ENCODE data around the gene ANKRD40.
A peak's percentile ranks its signal among the peaks of the same experiment; 100 is the strongest.

The ANKRD40 gene

DNA sequence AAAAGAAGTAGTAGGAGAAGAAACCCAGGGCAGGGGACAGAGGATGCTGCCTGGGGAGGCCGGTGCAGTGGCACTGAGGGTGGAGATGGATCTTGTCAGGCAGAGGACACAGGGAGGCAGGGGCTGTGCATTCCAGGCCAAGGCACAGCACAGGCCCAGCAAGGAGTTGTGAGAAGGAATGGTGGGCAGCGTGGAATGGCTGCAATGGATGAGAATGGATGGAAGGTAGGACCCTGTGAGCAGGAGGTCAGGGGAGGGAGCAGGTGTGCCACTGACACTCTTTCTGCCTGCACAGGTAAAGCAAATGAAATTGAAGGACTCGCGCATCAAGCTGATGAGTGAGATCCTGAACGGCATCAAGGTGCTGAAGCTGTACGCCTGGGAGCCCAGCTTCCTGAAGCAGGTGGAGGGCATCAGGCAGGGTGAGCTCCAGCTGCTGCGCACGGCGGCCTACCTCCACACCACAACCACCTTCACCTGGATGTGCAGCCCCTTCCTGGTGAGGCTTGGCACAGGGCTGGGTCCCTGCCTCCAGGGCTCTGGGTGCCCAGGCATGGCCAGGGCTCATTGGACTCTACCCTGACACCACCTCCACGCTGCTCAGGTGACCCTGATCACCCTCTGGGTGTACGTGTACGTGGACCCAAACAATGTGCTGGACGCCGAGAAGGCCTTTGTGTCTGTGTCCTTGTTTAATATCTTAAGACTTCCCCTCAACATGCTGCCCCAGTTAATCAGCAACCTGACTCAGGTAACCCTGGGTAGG lies 40.3 kb downstream of the ANKRD40 start:
- DNase-seq: no peak

DNA sequence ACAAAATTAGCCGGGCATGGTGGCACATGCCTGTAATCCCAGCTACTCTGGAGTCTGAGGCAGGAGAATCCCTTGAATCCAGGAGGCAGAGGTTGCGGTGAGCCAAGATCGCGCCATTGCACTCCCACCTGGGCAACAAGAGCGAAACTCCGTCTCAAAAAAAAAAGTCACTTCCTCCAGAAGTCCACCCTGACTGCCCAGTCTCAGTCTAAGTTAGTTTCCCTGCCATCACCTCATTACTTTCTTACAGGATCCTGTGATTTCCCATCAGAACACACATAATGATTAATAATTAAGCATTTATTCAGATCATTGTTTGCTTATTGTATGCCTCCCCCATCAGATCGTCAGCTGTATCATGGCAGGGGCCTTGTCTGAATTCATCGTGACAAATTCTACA lies 41.4 kb downstream of the ANKRD40 start:
- DNase-seq: no peak

DNA sequence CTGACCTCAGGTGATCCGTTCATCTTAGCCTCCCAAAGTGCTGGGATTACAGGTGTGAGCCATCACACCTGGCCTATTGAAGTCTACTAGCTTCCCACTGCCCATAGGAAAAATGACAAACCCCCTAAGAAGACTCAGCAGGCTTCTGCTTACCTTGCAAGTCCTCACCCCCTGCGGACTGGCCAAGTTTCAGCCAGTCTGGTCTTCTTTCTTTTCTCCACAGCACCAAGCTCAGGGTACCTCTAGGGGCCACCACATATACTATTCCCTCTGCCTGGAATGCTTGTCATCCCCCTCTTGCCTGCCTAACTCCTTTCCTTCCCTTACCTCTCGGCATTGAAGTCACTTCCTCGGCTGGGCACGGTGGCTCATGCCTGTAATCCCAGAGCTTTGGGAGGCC lies 41.9 kb downstream of the ANKRD40 start:
- DNase-seq: no peak

DNA sequence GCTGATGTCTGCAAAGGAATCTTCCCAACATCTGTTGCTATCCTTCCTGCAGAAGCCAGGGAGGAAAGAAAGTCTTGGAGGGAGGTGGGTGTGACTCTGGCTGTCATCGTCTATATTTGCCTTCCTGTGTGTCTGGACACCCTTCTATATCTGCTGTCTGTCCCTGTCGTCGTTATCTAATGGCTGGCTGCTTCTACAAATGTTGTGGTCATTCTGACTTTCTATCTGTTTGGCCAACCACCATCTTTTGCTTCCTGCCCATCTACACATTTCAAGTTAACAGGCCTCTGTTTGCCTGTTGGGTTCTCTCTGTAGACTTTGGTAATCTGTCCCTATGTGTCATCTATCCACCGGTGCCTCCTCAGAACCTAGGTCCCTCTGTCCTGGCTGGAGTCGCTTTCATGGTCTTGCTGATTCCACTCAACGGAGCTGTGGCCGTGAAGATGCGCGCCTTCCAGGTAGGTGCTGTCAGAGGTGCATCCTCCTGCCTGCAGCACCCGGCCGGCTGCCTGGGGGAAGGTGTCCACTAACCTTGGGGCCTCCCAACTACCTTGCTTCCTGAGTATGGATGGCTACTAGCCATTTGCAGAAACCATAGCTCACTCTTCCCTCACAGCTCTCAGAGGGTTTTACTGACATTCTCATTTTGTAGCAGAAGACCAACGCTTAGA lies 42.8 kb downstream of the ANKRD40 start:
- DNase-seq: no peak

DNA sequence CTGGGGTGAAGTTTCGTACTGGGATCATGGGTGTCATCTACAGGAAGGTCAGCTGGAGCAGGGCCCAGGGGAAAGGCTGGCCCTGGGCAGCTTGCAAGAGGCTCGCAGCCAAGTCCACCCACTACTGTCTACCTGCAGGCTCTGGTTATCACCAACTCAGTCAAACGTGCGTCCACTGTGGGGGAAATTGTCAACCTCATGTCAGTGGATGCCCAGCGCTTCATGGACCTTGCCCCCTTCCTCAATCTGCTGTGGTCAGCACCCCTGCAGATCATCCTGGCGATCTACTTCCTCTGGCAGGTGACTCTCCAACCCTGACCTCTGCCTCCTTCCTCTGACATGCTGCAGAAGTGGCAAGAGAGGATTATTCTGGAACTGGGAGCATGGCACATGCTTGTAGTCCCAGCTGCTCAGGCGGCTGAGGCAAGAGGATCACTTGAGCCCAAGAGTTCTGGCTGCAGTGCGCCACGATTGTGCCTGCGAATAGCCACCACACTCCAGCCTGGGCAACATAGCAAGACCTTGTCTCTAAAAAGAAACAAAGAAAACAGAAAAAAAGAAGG lies 43.8 kb downstream of the ANKRD40 start:
- DNase-seq: no peak

DNA sequence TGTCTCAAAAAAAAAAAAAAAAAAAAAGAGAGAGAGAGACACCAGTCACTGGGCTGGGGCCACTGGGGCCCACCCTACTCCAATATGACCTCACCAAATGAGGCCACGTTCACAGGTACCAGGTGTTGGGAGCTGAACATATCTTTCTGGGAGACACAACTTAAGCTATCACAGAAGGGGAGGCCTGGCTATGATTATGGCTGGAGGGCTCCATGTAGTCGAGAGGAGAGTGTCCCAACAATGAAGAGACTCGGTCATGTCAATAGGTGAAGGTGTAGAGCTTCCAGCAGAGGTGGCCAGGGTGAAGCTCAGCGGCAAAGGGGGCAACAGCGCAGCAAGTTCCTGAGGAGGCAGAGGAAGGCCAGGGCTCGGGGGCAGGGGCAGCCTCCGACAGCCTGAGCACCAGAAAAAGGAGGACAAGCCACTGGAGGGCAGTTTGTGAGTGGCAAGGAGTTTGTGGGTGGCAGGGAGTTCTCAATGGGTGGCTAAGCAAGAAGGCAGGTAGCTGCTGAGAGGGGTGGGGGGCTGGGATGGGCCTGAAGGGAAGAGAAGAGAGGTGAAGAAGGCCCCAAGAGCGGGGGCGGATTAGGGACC lies 45.0 kb downstream of the ANKRD40 start:
- no peak for DNase-seq

DNA sequence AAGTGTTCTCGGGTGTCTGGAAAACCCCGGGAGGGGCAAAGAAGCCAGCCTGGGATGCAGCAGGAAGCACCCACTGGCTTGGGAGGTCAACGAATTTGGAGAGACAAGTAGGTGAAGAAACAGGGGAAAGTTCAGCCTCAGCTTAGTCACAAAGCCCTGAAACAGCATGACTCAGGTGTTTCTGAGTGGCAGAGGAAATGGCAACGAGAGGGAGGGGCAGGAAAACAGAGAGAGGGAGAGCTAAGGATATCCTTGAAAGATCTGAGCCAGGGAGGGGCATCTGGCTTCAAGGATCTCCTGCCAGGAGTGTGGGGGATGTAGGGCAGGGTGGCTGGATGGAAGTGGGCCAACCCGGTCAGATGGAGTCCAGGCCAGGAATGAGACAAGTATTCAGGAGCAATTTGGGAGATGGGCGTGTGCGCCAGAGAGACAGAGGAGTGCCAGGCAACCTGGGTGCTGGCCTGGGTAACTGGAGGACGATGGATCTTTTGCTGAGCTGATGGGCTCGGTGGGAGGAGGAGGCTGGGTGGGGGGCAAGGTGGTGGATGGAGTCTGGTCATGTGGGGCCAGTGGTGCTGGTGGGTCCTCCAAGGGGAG lies 45.8 kb downstream of the ANKRD40 start:
- peak; percentile 80 for DNase-seq

DNA sequence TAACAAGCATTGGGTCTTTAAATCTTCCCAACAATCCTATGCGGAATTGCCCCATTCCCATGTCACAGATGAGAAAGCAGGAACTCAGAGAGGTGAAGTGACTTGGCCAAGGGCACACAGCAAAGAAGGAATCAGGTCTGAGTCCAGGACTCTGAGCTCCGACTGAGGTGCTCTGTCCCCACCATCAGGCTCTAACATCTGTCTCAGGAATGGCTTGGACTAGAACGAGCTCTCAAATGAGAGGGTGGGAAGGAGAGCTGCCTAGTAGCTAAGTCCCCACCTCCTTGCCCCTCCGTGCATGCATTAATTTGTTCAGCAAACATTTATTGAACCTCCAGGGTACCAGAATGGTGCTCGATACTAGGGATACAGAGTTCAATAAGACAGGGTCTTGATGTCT lies 46.4 kb downstream of the ANKRD40 start:
- DNase-seq: no peak

DNA sequence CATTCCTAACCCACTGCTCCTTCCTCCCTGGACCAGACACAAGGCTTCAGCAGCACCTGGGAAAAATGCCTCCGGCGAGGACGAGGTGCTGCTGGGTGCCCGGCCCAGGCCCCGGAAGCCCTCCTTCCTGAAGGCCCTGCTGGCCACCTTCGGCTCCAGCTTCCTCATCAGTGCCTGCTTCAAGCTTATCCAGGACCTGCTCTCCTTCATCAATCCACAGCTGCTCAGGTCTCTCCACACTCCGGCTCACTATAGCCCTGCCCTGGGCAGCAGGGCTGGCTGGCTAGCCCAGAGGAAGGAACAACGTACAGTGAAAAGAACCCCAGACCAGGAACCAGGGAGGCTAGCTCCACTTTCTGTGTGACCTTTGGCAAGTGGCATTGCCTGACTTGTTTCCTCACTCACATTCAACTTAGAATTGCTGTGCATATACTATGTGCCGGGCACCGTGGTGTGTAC lies 46.8 kb downstream of the ANKRD40 start:
- no peak for DNase-seq

DNA sequence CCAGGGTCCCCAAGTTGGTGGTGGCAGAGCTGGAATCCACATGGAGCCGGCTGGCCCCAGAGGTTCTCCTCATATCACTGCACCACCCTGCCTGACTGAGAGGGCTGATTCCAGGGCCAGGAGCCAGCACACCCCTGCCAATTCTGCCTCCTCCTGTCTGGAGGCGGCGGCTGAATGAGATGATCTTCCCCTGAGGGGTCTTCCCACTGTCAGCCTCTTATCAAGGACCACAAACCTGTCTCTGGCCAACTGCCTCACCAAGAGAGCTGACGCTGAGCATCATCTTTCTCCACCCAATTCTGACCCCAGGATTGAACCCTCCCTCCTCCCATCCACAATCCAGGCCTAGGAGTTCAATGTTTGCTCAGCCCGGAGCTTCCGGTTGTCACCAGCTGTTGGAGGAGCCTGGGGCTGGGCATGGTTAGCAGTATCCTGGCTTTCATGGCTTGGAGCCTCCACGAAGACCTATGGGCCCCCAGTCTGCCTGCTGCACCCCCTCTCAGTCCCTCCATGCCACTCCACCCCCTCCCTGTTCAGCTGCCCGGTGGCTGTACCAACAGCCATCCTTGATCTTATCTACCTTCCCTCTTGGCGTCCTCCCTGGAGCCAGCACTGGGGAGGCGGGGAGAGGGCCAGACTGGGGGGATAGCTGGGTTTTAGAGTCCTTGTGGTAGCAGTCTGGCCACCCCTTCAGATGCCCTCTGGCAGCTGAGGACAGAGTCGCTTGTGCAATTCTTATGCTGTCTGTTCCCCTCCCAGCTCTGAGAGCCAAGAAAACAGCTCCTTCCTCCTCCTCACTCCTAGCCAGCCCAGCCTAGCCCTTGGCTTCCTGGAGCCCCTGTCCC lies 47.5 kb downstream of the ANKRD40 start:
- DNase-seq: no peak

DNA sequence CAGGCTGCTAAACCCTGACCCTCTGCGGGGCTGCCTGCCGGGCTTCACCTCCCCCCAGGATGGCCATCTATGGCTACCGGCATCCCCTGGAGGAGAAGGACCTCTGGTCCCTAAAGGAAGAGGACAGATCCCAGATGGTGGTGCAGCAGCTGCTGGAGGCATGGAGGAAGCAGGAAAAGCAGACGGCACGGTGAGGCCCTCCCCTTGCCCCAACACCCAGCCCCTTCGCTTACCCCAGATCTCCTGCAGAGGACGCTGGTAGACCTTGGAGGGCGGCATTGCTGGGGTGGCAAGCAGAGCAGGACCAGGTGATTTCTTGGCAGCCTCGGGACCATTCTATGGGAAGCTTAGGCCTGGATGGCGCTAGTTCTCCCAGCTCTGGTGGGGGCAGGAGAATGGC lies 48.5 kb downstream of the ANKRD40 start:
- DNase-seq: no peak

DNA sequence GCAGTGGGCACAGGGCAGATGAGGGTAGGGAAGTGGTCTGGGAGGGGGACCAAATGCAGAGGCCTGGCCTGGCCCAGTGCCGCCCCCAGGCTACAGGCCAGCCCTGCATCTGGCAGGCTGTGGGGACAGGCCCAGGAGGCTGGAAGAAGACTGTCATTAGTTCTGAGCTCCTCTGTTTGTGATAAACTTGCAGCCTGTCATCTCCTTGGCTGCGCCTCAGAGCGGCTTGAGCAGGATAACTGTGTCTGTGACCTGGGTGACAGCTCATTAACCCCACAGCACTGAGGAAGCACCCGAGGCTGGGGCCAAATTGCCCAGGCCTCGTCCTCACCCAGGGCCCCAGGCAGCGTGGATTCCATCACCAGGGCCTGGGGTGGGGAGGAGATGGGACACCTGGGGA lies 49.1 kb downstream of the ANKRD40 start:
- no peak for DNase-seq

DNA sequence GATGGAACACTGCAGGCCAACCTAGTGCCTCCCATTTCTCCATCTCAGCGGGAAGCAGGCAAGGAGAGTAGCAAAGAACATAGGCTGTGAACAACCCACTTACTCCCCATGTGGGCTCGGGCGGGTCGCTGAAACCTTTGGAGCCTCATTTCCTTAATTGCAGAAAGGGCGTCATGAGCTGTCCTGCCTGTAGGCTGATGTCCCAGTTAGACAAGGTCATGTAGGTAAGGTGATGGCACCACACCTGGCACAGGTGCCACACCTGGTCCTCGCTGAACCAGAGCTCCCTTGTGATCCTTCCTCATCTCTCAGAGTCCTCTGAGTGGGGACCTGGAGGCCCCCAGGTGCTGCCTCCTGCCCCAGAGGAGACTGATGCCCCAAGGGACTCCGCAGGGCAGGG lies 50.1 kb downstream of the ANKRD40 start:
- no peak for DNase-seq

DNA sequence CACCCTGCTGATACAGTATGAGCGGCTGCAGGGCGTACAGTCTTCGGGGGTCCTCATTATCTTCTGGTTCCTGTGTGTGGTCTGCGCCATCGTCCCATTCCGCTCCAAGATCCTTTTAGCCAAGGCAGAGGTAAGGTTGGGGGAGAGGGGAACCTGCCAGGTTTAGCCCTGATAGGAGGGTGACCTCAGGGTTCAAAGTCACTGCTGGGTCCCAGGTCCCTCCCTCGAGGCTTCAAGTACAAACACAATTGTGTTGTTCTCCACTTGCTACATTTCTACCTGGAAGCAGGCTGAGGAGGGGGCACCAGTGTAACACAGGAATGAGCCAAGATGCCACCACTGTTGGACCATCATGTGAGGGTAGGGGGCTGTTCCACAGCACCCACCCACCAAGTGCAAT lies 50.7 kb downstream of the ANKRD40 start:
- no peak for DNase-seq

DNA sequence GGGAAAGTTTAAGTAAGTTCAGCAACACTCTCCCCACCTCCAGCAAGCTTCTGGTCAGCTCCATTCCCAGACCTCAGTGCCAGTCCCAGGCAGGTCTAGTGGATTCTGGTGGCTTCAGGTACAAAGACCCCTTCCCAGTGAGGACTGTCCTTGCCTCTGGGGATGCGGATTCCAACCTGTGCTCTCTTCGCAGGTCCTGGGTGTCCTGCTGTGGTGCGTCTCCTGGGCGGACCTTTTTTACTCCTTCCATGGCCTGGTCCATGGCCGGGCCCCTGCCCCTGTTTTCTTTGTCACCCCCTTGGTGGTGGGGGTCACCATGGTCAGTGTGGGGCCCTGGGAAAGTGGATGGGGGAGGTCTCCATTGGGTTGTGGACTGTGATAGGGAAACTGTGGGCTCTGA lies 51.2 kb downstream of the ANKRD40 start:
- no peak for DNase-seq

DNA sequence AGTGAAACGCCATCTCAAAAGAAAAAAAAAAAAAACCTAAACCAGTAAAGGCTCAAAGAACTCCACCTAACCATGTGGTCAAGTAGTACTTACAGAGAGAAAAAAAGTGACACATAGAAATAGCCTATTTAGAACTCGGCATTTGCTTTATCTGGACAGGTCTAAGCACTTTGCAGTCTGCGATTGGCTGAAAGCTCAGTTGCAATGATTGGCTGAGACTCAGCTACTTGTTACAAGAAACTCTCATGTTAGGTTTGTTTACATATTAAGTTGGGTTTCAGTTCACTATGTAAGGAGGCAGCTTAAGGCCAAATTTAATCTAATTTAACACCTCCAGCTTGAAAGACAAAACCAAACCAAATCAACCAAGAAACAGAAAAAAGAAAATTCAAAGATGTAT lies 54.0 kb downstream of the ANKRD40 start:
- DNase-seq: no peak

DNA sequence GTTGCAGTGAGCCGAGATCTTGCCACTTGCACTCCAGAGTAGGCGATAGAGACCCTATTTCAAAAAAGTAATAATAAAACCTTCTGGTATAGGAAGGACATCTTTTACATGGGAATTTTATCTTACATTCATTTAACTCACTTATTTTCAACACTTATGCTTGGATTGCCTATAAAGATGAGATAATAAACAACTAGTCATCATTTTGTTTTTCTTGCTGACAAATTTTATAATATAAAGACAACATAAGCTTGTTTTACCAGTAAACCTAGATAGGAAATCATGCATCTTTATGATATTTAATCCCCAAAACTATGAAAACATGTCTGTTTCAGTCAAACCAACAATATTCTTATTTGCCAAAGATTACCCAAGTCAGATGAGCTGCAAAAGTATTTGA lies 56.1 kb downstream of the ANKRD40 start:
- no peak for DNase-seq

DNA sequence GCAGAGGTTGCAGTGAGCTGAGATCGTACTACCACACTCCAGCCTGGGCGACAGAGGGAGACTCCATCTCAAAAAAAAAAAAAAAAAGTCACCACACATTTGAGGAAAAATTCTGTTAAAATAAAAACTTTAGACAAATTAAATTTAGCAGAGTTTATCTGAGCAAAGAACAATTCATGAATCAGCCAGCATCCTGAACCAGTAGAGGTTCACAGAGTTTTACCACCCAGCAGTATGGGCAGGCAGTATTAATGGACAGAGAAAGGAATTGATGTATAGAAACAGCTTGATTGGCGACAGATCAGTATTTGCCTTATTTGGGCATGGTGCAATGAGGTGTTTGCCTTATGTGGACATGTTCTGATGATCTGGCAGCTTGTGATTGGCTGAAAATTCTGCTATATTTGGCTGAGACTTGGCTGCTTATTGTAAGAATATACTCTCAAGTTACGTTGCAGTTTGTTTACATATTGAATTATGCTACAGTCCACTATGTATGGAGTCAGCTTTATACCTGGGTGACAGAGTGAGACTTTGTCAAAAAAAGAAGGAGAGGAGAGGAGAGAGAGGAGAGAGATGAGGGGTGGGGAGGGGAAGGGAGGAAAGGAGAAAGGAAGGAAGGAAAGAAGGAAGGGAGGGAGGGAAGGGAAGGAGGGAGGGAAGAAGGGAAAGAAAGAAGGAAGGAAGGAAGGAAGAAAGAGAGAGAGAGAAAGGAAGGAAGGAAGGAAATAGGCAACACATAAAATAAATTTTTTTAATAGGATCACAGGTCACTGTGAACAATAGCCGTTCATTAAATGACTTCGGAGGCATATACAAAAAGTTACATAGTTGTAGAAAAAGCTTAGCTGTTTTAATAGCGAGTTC lies 58.4 kb downstream of the ANKRD40 start:
- no peak for DNase-seq

DNA sequence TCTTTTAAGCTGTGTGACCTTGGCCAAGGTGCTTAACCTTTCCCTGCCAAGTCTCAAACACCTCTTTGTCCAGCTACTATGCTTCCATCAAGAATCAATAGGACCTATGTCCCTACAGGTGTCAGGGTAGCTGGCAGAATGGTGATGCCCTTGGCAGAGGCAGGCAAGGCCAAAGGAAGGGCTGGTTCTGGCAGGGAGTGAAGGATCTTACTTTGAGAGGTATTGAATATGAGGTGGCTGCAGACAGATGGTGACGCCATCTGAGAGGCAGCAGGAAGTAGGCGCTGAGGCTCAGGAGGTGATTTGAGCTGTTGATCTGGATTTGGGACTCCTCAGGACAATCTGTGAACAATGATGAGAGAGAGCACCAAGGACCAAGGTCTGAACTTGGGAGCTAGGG lies 60.5 kb downstream of the ANKRD40 start:
- no peak for DNase-seq

DNA sequence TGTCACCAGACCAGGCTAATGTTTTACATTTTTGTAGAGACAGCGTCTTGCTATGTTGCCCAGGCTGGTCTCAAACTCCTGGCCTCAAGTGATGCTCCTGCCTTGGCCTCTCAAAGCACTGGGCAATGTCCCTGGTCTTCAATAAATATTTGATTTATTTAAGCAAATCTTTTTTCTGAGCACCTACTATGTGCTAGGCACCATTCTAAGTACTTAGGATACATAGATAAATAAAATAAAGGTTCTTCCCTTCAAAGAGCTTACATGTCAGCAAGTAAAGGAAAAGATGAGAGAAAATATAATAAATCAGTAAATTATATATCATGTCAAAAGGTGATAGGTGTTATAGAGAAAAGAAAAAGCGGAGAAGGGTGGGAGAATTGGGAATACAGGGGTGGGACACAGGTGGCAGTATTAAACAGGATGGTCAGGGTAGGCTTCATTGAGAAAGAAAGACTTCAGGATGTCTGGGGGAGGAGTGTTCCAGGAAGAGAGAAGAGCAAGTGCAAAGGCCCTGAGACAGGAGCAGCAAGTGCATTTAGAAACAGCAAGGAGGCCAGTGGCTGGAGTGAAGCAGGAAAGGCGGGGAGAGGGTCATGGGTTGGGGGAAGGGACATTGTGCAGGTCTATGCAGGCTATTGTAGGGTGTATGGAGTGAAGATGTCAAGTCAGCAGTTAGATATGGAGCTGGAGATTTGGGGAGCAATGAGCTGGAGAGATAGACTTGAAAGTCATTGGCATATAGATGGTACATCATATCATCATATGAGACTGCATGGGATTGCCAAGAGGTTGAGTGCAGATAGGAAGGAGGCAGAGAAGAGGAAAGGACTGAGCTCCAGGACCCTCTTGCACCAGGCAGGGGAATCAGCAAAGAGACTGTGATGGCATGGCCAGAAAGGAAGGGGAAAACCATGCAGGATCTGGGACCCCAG lies 61.7 kb downstream of the ANKRD40 start:
- no peak for DNase-seq
